HepG2 (cell line): ENCODE data around the gene OSBPL10. TPM values are rescaled to one million over a fixed set of nuclear protein-coding genes. Genes with fewer than 3 reads are reported as not detected.

Experiments
- ATAC-seq: fragments of 200-7000 bp; cut with Tn5 transposase; 3 replicates; pipeline ENCODE4 v1.9.1; 2020; ENCODE audit warnings: mild to moderate bottlenecking, moderate library complexity
- BruUV-seq: library from RNA; stranded (reverse); fragments of 400-500 nt; replicated peaks from 2 replicates; lab custom pipeline; 2021; lab: Mats Ljungman, UMichigan
- CTCF ChIA-PET: fragments of 300-600 bp; formaldehyde crosslinking; extraction: SDS; loops from one replicate; lab custom pipeline; 2021; ENCODE audit warnings: low total read pairs, inconsistent platforms, low intra/inter-chr PET ratio; lab: Yijun Ruan, JAX
- POLR2A ChIA-PET: fragments of 350-600 bp; sonication (Branson Sonifier 250); formaldehyde crosslinking; loops from one replicate; lab custom pipeline; 2020; ENCODE audit warnings: antibody characterized with exemption, inconsistent platforms; lab: Yijun Ruan, JAX
- DNase-seq: peaks from one replicate; pipeline ENCODE4 v3.0.0-alpha.2; 2015; ENCODE audit warnings: low spot score
- FAIRE-seq: peaks from 3 replicates; lab custom pipeline; 2011; peaks lifted over from hg19 to GRCh38; lab: Jason Lieb, UNC
- H2AFZ ChIP-seq: one replicate; pipeline ENCODE4 v1.6.1; 2011; ENCODE audit warnings: low read length, inconsistent platforms
- H3K27ac ChIP-seq: fragments of 300-600 bp; 3 replicates; pipeline ENCODE4 v1.8.0; 2011; ENCODE audit warnings: mixed run types, mild to moderate bottlenecking, mixed read lengths, low read length, inconsistent platforms; ENCODE audit not compliant: insufficient read depth; ENCODE audit errors: extremely low read length
- H3K27me3 ChIP-seq, 2 experiments: fragments of 200-600 bp in 1 of 2; 2 replicates in 1 of 2; 3 replicates in 1 of 2; pipeline versions ENCODE4 v1.6.0 to v1.8.0; 2011; ENCODE audit warnings: low read length in 2 of 2, mild to moderate bottlenecking in 2 of 2, moderate library complexity in 2 of 2, inconsistent platforms in 1 of 2; ENCODE audit not compliant: insufficient read depth in 2 of 2, control insufficient read depth in 1 of 2
- H3K36me3 ChIP-seq, 2 experiments: fragments of 200-600 bp in 1 of 2; replicated peaks in 1 of 2; 2 replicates in 1 of 2; 3 replicates in 1 of 2; pipeline versions ENCODE4 v1.5.1 to v1.8.0; 2011; ENCODE audit warnings: low read length in 2 of 2, inconsistent platforms in 1 of 2; ENCODE audit not compliant: insufficient read depth in 2 of 2, control insufficient read depth in 1 of 2
- H3K4me1 ChIP-seq: 2 replicates; pipeline ENCODE4 v1.5.1; 2012; ENCODE audit warnings: low read length, inconsistent platforms; ENCODE audit not compliant: insufficient read depth
- H3K4me2 ChIP-seq: 2 replicates; pipeline ENCODE4 v1.6.0; 2011; ENCODE audit warnings: low read depth, low read length, inconsistent platforms
- H3K4me3 ChIP-seq, 3 experiments: fragments of 200-600 bp in 1 of 3; sonication (generic), shearing (Covaris generic) in 1 of 3; replicated peaks in 1 of 3; 2 replicates each; pipeline ENCODE4 v1.5.1; 2011 to 2016; ENCODE audit warnings: low read length in 3 of 3, inconsistent platforms in 2 of 3, low read depth in 2 of 3, mild to moderate bottlenecking in 2 of 3, control low read depth in 1 of 3, mixed read lengths in 1 of 3; ENCODE audit not compliant: insufficient read depth in 1 of 3
- H3K79me2 ChIP-seq: one replicate; pipeline ENCODE4 v1.6.1; 2011; ENCODE audit warnings: low read length, inconsistent platforms; ENCODE audit not compliant: insufficient read depth
- H3K9ac ChIP-seq: 2 replicates; pipeline ENCODE4 v1.6.0; 2011; ENCODE audit warnings: mild to moderate bottlenecking, low read depth, low read length, inconsistent platforms; ENCODE audit not compliant: insufficient read depth
- H3K9me3 ChIP-seq: 2 replicates; pipeline ENCODE4 v1.5.1; 2012; ENCODE audit warnings: mild to moderate bottlenecking, low read length
- H4K20me1 ChIP-seq: 2 replicates; pipeline ENCODE4 v1.6.0; 2011; ENCODE audit warnings: inconsistent platforms, mild to moderate bottlenecking, low read length, moderate library complexity; ENCODE audit not compliant: insufficient read depth
- ARID5B ChIP-seq: IDR thresholded peaks from 2 replicates; pipeline ENCODE4 v1.4.0; 2020; ENCODE audit warnings: mild to moderate bottlenecking, missing genetic modification reagents
- ASH2L ChIP-seq: fragments of 300-600, 200-600 bp; sonication (generic); IDR thresholded peaks from 2 replicates; pipeline ENCODE4 v1.7.0; 2017; ENCODE audit warnings: low read depth, mild to moderate bottlenecking, moderate library complexity, mixed read lengths, low read length; ENCODE audit not compliant: insufficient read length
- CHCHD3 ChIP-seq: sonication (generic); formaldehyde crosslinking; IDR thresholded peaks from 2 replicates; pipeline ENCODE4 v1.8.0; 2022; ENCODE audit warnings: mild to moderate bottlenecking, missing genetic modification reagents, moderate library complexity
- CREM ChIP-seq, 2 experiments: sonication (generic) in 1 of 2; formaldehyde crosslinking in 1 of 2; IDR thresholded peaks; 2 replicates each; pipeline versions ENCODE4 v1.4.0 to v1.6.1; 2016 to 2020; ENCODE audit warnings: antibody characterized with exemption in 1 of 2, mild to moderate bottlenecking in 1 of 2, missing genetic modification reagents in 1 of 2
- EP300 ChIP-seq, 3 experiments: sonication (generic) in 1 of 3; formaldehyde crosslinking in 1 of 3; IDR thresholded peaks; 2 replicates each; pipeline versions ENCODE4 v1.5.1 to v1.6.1; 2011 to 2020; ENCODE audit warnings: low read depth in 2 of 3, low read length in 2 of 3, borderline replicate concordance in 1 of 3, improper control_type of control experiment in 1 of 3, mild to moderate bottlenecking in 1 of 3, missing genetic modification reagents in 1 of 3, moderate library complexity in 1 of 3
- NFIC ChIP-seq: IDR thresholded peaks from 2 replicates; pipeline ENCODE4 v1.6.1; 2012; ENCODE audit warnings: mild to moderate bottlenecking, low read length, inconsistent platforms
- NFYC ChIP-seq: IDR thresholded peaks from 2 replicates; pipeline ENCODE4 v1.6.1; 2016; ENCODE audit warnings: missing genetic modification reagents, missing compliant biosample characterization
- PHF8 ChIP-seq: sonication (generic); formaldehyde crosslinking; IDR thresholded peaks from 2 replicates; pipeline ENCODE4 v1.5.0; 2020; ENCODE audit warnings: missing genetic modification reagents
- PITX1 ChIP-seq: sonication (generic); formaldehyde crosslinking; IDR thresholded peaks from 2 replicates; pipeline ENCODE4 v1.5.1; 2020; ENCODE audit warnings: mild to moderate bottlenecking, missing genetic modification reagents
- RFX3 ChIP-seq: IDR thresholded peaks from 2 replicates; pipeline ENCODE4 v1.6.1; 2016; ENCODE audit warnings: missing biosample characterization, missing genetic modification reagents
- SAP130 ChIP-seq: IDR thresholded peaks from 2 replicates; pipeline ENCODE4 v1.6.1; 2016; ENCODE audit warnings: low read depth
- TCF7 ChIP-seq: sonication (generic); IDR thresholded peaks from 2 replicates; pipeline ENCODE4 v1.6.1; 2016; ENCODE audit warnings: antibody characterized with exemption, low read depth
- ZFAT ChIP-seq: sonication (generic); formaldehyde crosslinking; conservative IDR thresholded peaks from 2 replicates; pipeline ENCODE4 v1.8.1; 2023; ENCODE audit warnings: missing genetic modification reagents, inconsistent platforms
- ZNF616 ChIP-seq: sonication (generic); formaldehyde crosslinking; IDR thresholded peaks from 2 replicates; pipeline ENCODE4 v1.5.0; 2020; ENCODE audit warnings: low read depth, mild to moderate bottlenecking, missing genetic modification reagents
- ZNF776 ChIP-seq: sonication (generic); formaldehyde crosslinking; IDR thresholded peaks from 2 replicates; pipeline ENCODE4 v1.4.0; 2020; ENCODE audit warnings: mild to moderate bottlenecking, missing genetic modification reagents
- WGBS: methylation state at CpG from one replicate; pipeline ENCODE4 v1.1.6; 2017; ENCODE audit warnings: low lambda C conversion rate; 5-methylcytosine and 5-hydroxymethylcytosine counted together
- in situ Hi-C: cut with HindIII; loops from 2 replicates; pipeline ENCODE4 v1.10.0; 2017; ENCODE audit warnings: low pct_unique_long_range_greater_than_20kb; ENCODE audit not compliant: extremely low pct_ligation_motif_present
- intact Hi-C: fragments of 100-400 bp; cut with micrococcal nuclease; formaldehyde crosslinking; loops from one replicate; pipeline ENCODE4 v1.10.0; 2022; ENCODE audit not compliant: unreplicated experiment
- polyA plus RNA-seq, 8 experiments: library from polyadenylated mRNA; depleted of rRNA in 3 of 8; stranded (reverse) in 7 of 8; unstranded in 1 of 8; fragments of >200 nt; fragmentation: Illumina TruSeq in 4 of 8; extraction: Trizol in 4 of 8; gene quantifications; 2 replicates each; pipeline versions ENCODE4 v1.2.1 to v1.2.3, GENCODE V29; 2011 to 2016; ENCODE audit warnings: low read depth in 4 of 8, missing spikeins in 1 of 8, mixed read lengths in 1 of 8; ENCODE audit not compliant: insufficient read depth in 1 of 8
- total RNA-seq, 5 experiments: library from RNA; depleted of rRNA; stranded (reverse); fragments of >200 nt; fragmentation: Illumina TruSeq; extraction: Trizol; gene quantifications; 2 replicates each; pipeline ENCODE4 v1.2.3, GENCODE V29; 2016; ENCODE audit warnings: low read depth in 1 of 5
- TF ChIP-seq, protein P1 (sequence below): sonication (generic); formaldehyde crosslinking; IDR thresholded peaks from 2 replicates; pipeline ENCODE4 v1.8.0; 2022; ENCODE audit warnings: missing genetic modification reagents, mild to moderate bottlenecking, inconsistent platforms, borderline replicate concordance

Gene OSBPL10
- total and polyA plus RNA-seq, 2 of the 13 experiments (the other 11 are each of a cell fraction or from before 2014, with no cell fraction given), result 10.3 to 28.6 TPM

- H2AFZ ChIP-seq, result no peak overlapping the region
- DNase-seq (peak; percentile 83), FAIRE-seq (peak; percentile 34), ATAC-seq (peak; percentile 87)
- H4K20me1 ChIP-seq, result no peaks in the 10 kb centered on the region
- intact Hi-C loops (no loop called here), in situ Hi-C loops (no loop called here)
- H3K4me2 ChIP-seq, result peak overlapping the region; percentile 61
- peak overlapping the region; percentile 53 for H3K9ac ChIP-seq
- peaks cover 57% of the 10 kb centered on the region for H3K79me2 ChIP-seq
- H3K36me3 ChIP-seq, result no peaks in the 10 kb centered on the region
- BruUV-seq, result no TSS peak
- ChIA-PET POLR2A (no interaction called here), CTCF (no interaction called here)
- peak overlapping the region in 1 of 3 experiments; percentile 35; a peak in 1 of 6 replicates for H3K4me3 ChIP-seq
- peaks cover 71% of the 10 kb centered on the region for H3K4me1 ChIP-seq
- WGBS, result 4% methylated on average over 1 of the region's 1 CpG
- no peaks in the 10 kb centered on the region for H3K27me3 ChIP-seq
- H3K27ac ChIP-seq, result peak overlapping the region; percentile 74
- H3K9me3 ChIP-seq, result peaks cover 8% of the 10 kb centered on the region; the same call in 1 of the 2 replicates
- TF ChIP-seq PHF8 (CRISPR knock-in tag), result no peak
- TF ChIP-seq CREM (IDR thresholded peaks at IDR 0.05), result peak; percentile 24; the same call in 1 of the 2 replicates
- no peak for TF ChIP-seq CREM (CRISPR knock-in tag; IDR thresholded peaks at IDR 0.05)
- TF ChIP-seq SAP130 (CRISPR knock-in tag), result 0 out of 2 replicates have a peak, but pooled peaks have one; percentile 18
- peak; percentile 84 for TF ChIP-seq ASH2L
- no peak for TF ChIP-seq ZNF616 (CRISPR knock-in tag)
- TF ChIP-seq EP300 (IDR thresholded peaks at IDR 0.05; ENCODE audit: low read depth in 2 of 2, low read length in 2 of 2), result peak in 1 of 2 experiments; percentile 41; a peak in 2 of 4 replicates
- no peak for TF ChIP-seq EP300 (CRISPR knock-in tag; IDR thresholded peaks at IDR 0.05; ENCODE audit: borderline replicate concordance)
- TF ChIP-seq ZFAT (CRISPR knock-in tag), result no peak
- peak; percentile 76 for TF ChIP-seq RFX3 (CRISPR knock-in tag)
- TF ChIP-seq CHCHD3, result no peak
- TF ChIP-seq NFIC, result peak; percentile 35; the same call in 1 of the 2 replicates
- 0 out of 2 replicates have a peak, but pooled peaks have one; percentile 47 for TF ChIP-seq ARID5B (CRISPR knock-in tag)
- TF ChIP-seq ZNF776 (CRISPR knock-in tag), result no peak
- TF ChIP-seq TCF7, result peak; percentile 49; the same call in 1 of the 2 replicates
- TF ChIP-seq PITX1 (CRISPR knock-in tag), result no peak
- TF ChIP-seq NFYC (CRISPR knock-in tag), result no peak
- TF ChIP-seq, protein P1, sequence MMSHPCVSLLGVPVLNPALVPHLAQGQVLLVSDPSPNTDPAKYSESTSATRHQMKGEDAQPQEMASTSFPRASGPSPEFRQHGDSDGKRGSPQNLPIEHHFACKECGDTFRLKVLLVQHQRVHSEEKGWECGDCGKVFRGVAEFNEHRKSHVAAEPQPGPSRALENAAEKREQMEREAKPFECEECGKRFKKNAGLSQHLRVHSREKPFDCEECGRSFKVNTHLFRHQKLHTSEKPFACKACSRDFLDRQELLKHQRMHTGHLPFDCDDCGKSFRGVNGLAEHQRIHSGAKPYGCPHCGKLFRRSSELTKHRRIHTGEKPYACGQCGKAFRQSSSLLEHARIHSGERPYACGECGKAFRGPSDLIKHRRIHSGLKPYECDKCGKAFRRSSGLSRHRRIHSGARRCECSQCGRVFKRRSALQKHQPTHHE, result no peak
These were observed 58.1 kb downstream of the OSBPL10 start for GRCh38 chr3:31922962-31923361.
